Activated naive CD4-positive, alpha-beta T cell treated with anti-CD3 and anti-CD28 coated beads for 36 hours (primary cell): ENCODE results near the gene PNISR. TPM values are rescaled to one million over a fixed set of nuclear protein-coding genes. Genes with fewer than 3 reads are reported as not detected.

ENCODE experiments used
- CTCF ChIA-PET: fragments of 350-600 bp; sonication (Branson Sonifier 250); formaldehyde crosslinking; loops from one replicate; lab custom pipeline; 2021; ENCODE audit warnings: antibody characterized with exemption; lab: Charles Lee
- DNase-seq: peaks from one replicate; pipeline ENCODE4 v3.0.0-alpha.2; 2020
- H3K27ac Mint-ChIP-seq: one replicate; pipeline ENCODE4 v1.8.0; 2021; ENCODE audit warnings: mild to moderate bottlenecking, mixed read lengths
- H3K27me3 Mint-ChIP-seq: one replicate; pipeline ENCODE4 v1.8.0; 2021; ENCODE audit warnings: low read depth, mixed read lengths
- H3K36me3 Mint-ChIP-seq: one replicate; pipeline ENCODE4 v1.8.0; 2021; ENCODE audit warnings: low read depth, mixed read lengths
- H3K4me1 Mint-ChIP-seq: one replicate; pipeline ENCODE4 v1.8.0; 2021; ENCODE audit warnings: low read depth, mixed read lengths
- H3K4me3 Mint-ChIP-seq: one replicate; pipeline ENCODE4 v1.8.0; 2021; ENCODE audit warnings: mild to moderate bottlenecking, moderate library complexity, mixed read lengths
- H3K9me3 Mint-ChIP-seq: one replicate; pipeline ENCODE4 v1.8.0; 2021; ENCODE audit warnings: mixed read lengths
- intact Hi-C: fragments of 100-400 bp; cut with micrococcal nuclease; formaldehyde crosslinking; loops from one replicate; pipeline ENCODE4 v1.15.1; 2023
- total RNA-seq, 2 experiments: library from RNA; stranded (reverse); gene quantifications; one replicate each; pipeline ENCODE4 v1.2.3, GENCODE V29; 2021

The PNISR gene
- total RNA-seq, 2 experiments from 2014 or later, result 158 to 159 TPM

GRCh38 chr6:99353126-99353525 is 72.0 kb downstream of the PNISR start:
- CTCF ChIA-PET, result interaction anchor here (2.1 kb wide), 1 partner anchor 23 kb away, joined by 6 read pairs; no protein-coding TSS in a partner anchor
- Mint-ChIP-seq H3K36me3 (no peaks in the 10 kb centered on the region), H3K4me3 (no peak overlapping the region), H3K4me1 (no peaks in the 10 kb centered on the region), H3K27me3 (peaks cover 52% of the 10 kb centered on the region), H3K9me3 (no peaks in the 10 kb centered on the region), H3K27ac (no peak overlapping the region)
- intact Hi-C loops, result no loop called here
- DNase-seq, result no peak

GRCh38 chr6:99350573-99350972 is 74.5 kb downstream of the PNISR start:
- intact Hi-C loops, result loop anchor here (1.0 kb wide), 1 partner anchor 20 kb away; no protein-coding TSS in a partner anchor
- CTCF ChIA-PET, result no interaction called here
- H3K9me3 Mint-ChIP-seq, result no peaks in the 10 kb centered on the region
- no peaks in the 10 kb centered on the region for H3K36me3 Mint-ChIP-seq
- H3K27ac Mint-ChIP-seq, result no peak overlapping the region
- no peak overlapping the region for H3K4me3 Mint-ChIP-seq
- DNase-seq, result no peak
- H3K4me1 Mint-ChIP-seq, result no peaks in the 10 kb centered on the region
- H3K27me3 Mint-ChIP-seq, result peaks cover 53% of the 10 kb centered on the region

GRCh38 chr6:99349171-99350141 is 75.7 kb downstream of the PNISR start, which contains the start of gene FAXC:
FAXC (minus strand) TSS chr6:99349674; CDS start chr6:99349372, 302 bp downstream.
- Mint-ChIP-seq H3K27me3 (peaks cover 50% of the 10 kb centered on the region), H3K9me3 (no peaks in the 10 kb centered on the region), H3K27ac (no peak within 1 kb of the TSS), H3K4me1 (no peaks in the 10 kb centered on the region), H3K4me3 (peak within 1 kb of the TSS; percentile 21), H3K36me3 (no peaks in the 10 kb centered on the region)
- CTCF ChIA-PET, result no interaction called here
- DNase-seq, result peak; percentile 9
- intact Hi-C loops, result loop anchor here (1.0 kb wide), 1 partner anchor 19 kb away; no protein-coding TSS in a partner anchor

GRCh38 chr6:99348288-99349170 is 76.6 kb downstream of the PNISR start:
- Mint-ChIP-seq H3K4me3 (peak overlapping the region; percentile 21), H3K36me3 (no peaks in the 10 kb centered on the region), H3K27me3 (peaks cover 54% of the 10 kb centered on the region), H3K4me1 (peaks cover 3% of the 10 kb centered on the region), H3K9me3 (no peaks in the 10 kb centered on the region), H3K27ac (no peak overlapping the region)
- intact Hi-C loops, result no loop called here
- no peak for DNase-seq
- CTCF ChIA-PET, result interaction anchor here (1.0 to 1.1 kb wide), 2 partner anchors 18 to 37 kb away, joined by 3 to 7 read pairs; no protein-coding TSS in a partner anchor

Other genes starting within 250 kb of the PNISR start
- not detected for gene FAXC, start 75.6 kb downstream of the PNISR start, total RNA-seq
- gene COQ3, start 31.1 kb downstream of the PNISR start, total RNA-seq, result 10 to 100 TPM; 17.4 to 17.7 TPM
- gene USP45, start 90.1 kb upstream of the PNISR start, total RNA-seq, result 10 to 100 TPM; 13.2 to 13.8 TPM
- 10 to 100 TPM; 51.6 to 51.8 TPM for gene CCNC, start 143.4 kb upstream of the PNISR start, total RNA-seq
- not detected for gene PRDM13, start 181.5 kb upstream of the PNISR start, total RNA-seq